ENCODE data around the gene PLCL2.

The PLCL2 gene

DNA sequence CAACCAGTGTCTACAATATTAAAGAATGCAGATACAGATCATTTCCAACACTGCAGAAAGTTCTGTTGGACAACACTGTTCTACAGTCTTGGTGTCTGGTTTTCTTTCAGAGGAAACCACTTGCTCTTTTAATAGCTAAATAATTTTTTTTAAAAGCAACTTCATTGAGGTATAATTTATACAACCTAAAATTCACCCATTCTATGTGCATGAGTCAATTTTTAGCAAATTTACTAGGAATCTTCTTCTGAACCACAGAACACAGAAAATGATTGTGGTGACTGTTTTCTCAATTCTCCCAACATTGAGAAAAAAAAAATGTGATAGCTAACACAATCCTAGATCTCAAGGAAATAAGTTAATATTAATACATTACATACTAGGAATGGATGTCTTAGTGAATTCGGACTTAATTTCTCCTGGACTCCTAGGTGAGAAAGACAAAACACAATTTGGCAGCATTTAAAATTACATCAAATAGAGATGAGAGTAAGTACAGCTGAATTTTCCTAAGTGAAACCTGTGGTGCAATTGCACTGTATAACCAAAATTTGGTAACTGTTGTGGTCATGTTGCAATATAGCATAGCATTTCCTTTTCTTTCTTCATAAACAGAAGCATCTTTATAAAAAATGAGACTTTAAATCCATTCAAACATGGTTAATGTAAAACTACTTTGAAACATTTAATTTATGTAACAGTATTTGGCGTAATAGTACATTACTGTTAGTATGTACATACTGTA is 15.3 kb upstream of the PLCL2 start:
- Histone ChIP-seq H2AFZ (ENCODE audit: low read depth, low read length) (no peak overlapping the region), H3K9me3 (ENCODE audit: insufficient read depth, low read length, severe bottlenecking) (no peaks in the 10 kb centered on the region), H4K20me1 (ENCODE audit: insufficient read depth, low read length) (no peaks in the 10 kb centered on the region), H3K9ac (ENCODE audit: low read depth, low read length) (no peak overlapping the region), H3K79me2 (ENCODE audit: insufficient read depth, low read length) (no peaks in the 10 kb centered on the region), H3K4me1 (ENCODE audit: insufficient read depth, low read length) (peaks cover 7% of the 10 kb centered on the region; the same call in 1 of the 2 replicates), H3K27me3 (ENCODE audit: insufficient read depth, low read length, poor library complexity) (no peaks in the 10 kb centered on the region), H3K4me2 (ENCODE audit: insufficient read depth, low read length) (no peak overlapping the region), H3K4me3 (ENCODE audit: low read depth in 1 of 2, low read length in 2 of 2) (no peak overlapping the region), H3K36me3 (ENCODE audit: insufficient read depth, low read length) (no peaks in the 10 kb centered on the region), H3K27ac (ENCODE audit: low read length) (no peak overlapping the region)
- DNase-seq: no peak
- TF ChIP-seq EZH2 (IDR thresholded peaks at IDR 0.05; ENCODE audit: borderline replicate concordance, low read depth, low read length, severe bottlenecking) (no peak), CTCF (IDR thresholded peaks at IDR 0.05; ENCODE audit: borderline replicate concordance, extremely low read depth, low read length, poor library complexity, severe bottlenecking) (no peak)
- ATAC-seq (ENCODE audit: insufficient read depth, low read depth): no peak

DNA sequence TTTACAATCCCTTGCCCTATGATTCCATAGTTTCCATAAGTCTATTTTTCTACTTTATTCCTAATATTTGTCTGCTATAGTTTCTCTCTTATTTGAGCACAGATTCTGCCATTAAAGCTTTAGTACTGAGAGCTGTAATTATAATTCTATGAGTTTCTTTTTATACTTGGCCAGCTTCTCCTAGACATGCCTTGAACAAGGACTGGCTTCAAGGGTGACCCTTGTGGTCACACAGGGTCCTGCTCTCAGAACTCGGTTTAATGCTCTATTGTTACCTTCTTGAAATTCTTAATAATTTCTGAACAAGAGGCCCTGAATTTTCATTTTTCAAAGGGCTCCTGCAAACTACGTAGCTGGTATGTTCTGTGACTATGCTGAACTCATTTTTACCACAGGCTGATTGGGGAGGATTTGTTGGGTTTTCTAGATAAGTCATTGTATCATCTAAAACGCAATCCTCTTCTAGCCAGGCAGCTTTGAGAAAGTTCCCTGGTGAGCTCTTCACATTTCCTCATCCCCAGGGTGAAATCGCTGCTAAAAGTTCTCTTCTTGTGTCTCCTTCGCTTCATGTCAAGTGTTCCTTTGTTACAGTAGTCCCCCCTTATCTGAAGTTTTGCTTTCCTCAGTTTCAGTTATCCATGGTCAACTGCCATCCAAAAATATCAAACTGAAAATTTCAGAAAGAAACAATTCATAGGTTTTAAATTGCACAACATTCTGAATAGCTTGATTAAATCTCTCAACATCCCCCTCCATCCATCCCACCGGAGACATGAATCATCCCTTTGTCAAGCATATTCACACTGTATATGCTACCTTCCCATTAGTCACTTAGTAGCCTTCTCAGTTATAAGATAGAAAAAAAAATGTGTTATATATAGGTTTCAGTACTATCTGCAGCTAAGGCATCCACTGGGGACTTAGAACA is 12.6 kb upstream of the PLCL2 start:
- H3K27me3 ChIP-seq (ENCODE audit: insufficient read depth, low read length, poor library complexity): no peaks in the 10 kb centered on the region
- no peak overlapping the region for H2AFZ ChIP-seq (ENCODE audit: low read depth, low read length)
- ATAC-seq (ENCODE audit: insufficient read depth, low read depth): no peak
- H3K9ac ChIP-seq (ENCODE audit: low read depth, low read length): no peak overlapping the region
- H3K4me2 ChIP-seq (ENCODE audit: insufficient read depth, low read length): no peak overlapping the region
- H3K79me2 ChIP-seq (ENCODE audit: insufficient read depth, low read length): no peaks in the 10 kb centered on the region
- H3K36me3 ChIP-seq (ENCODE audit: insufficient read depth, low read length): no peaks in the 10 kb centered on the region
- no peaks in the 10 kb centered on the region for H4K20me1 ChIP-seq (ENCODE audit: insufficient read depth, low read length)
- H3K9me3 ChIP-seq (ENCODE audit: insufficient read depth, low read length, severe bottlenecking): no peaks in the 10 kb centered on the region
- TF ChIP-seq CTCF (IDR thresholded peaks at IDR 0.05; ENCODE audit: borderline replicate concordance, extremely low read depth, low read length, poor library complexity, severe bottlenecking) (no peak), EZH2 (IDR thresholded peaks at IDR 0.05; ENCODE audit: borderline replicate concordance, low read depth, low read length, severe bottlenecking) (no peak)
- no peaks in the 10 kb centered on the region for H3K4me1 ChIP-seq (ENCODE audit: insufficient read depth, low read length)
- H3K4me3 ChIP-seq (ENCODE audit: low read depth in 1 of 2, low read length in 2 of 2): no peak overlapping the region
- no peak for DNase-seq
- no peak overlapping the region for H3K27ac ChIP-seq (ENCODE audit: low read length)

GRCh38 chr3:16873872-16874271 is 10.9 kb upstream of the PLCL2 start:
- no peak overlapping the region for H3K4me2 ChIP-seq (ENCODE audit: insufficient read depth, low read length)
- H3K79me2 ChIP-seq (ENCODE audit: insufficient read depth, low read length): no peaks in the 10 kb centered on the region
- no peak overlapping the region for H2AFZ ChIP-seq (ENCODE audit: low read depth, low read length)
- ATAC-seq (ENCODE audit: insufficient read depth, low read depth) (no peak), DNase-seq (no peak)
- H3K27ac ChIP-seq (ENCODE audit: low read length): no peak overlapping the region
- no peaks in the 10 kb centered on the region for H3K9me3 ChIP-seq (ENCODE audit: insufficient read depth, low read length, severe bottlenecking)
- no peak overlapping the region for H3K4me3 ChIP-seq (ENCODE audit: low read depth in 1 of 2, low read length in 2 of 2)
- no peaks in the 10 kb centered on the region for H3K4me1 ChIP-seq (ENCODE audit: insufficient read depth, low read length)
- no peak overlapping the region for H3K9ac ChIP-seq (ENCODE audit: low read depth, low read length)
- no peak for TF ChIP-seq CTCF (IDR thresholded peaks at IDR 0.05; ENCODE audit: borderline replicate concordance, extremely low read depth, low read length, poor library complexity, severe bottlenecking)
- no peak for TF ChIP-seq EZH2 (IDR thresholded peaks at IDR 0.05; ENCODE audit: borderline replicate concordance, low read depth, low read length, severe bottlenecking)
- no peaks in the 10 kb centered on the region for H3K27me3 ChIP-seq (ENCODE audit: insufficient read depth, low read length, poor library complexity)
- H3K36me3 ChIP-seq (ENCODE audit: insufficient read depth, low read length): no peaks in the 10 kb centered on the region
- no peaks in the 10 kb centered on the region for H4K20me1 ChIP-seq (ENCODE audit: insufficient read depth, low read length)

Measured in DND-41 (cell line).